A673 (cell line): ENCODE data around the gene SMARCC1. TPM values are rescaled to one million over a fixed set of nuclear protein-coding genes. Genes with fewer than 3 reads are reported as not detected.
"Not testable (repeated sequence)": the region's sequence is repeated elsewhere in the genome, so short reads cannot be mapped to it uniquely, and the experiment has no call there.

ENCODE experiments used
- BruUV-seq: library from RNA; stranded (reverse); fragments of 400-500 nt; replicated peaks from 2 replicates; lab custom pipeline; 2021; lab: Mats Ljungman, UMichigan
- CTCF ChIA-PET: fragments of 300-600 bp; sonication (Branson Sonifier 250); formaldehyde crosslinking; loops from one replicate; lab custom pipeline; 2022; ENCODE audit warnings: antibody characterized with exemption; lab: Charles Lee
- POLR2A ChIA-PET: fragments of 300-600 bp; sonication (Branson Sonifier 250); formaldehyde crosslinking; loops from one replicate; lab custom pipeline; 2022; ENCODE audit warnings: antibody characterized with exemption; ENCODE audit not compliant: low non-redundant PET; lab: Charles Lee
- DNase-seq: peaks from one replicate; pipeline ENCODE4 v3.0.0-alpha.2; 2015; ENCODE audit warnings: low spot score
- H3K27ac ChIP-seq: fragments of 200-600 bp; sonication (generic); 2 replicates; pipeline ENCODE4 v1.5.1; 2016; ENCODE audit warnings: mixed run types, low read depth, mild to moderate bottlenecking, mixed read lengths, antibody characterized with exemption, low read length; ENCODE audit not compliant: poor library complexity, severe bottlenecking
- H3K27me3 ChIP-seq: fragments of 200-600 bp; sonication (generic); replicated peaks from 2 replicates; pipeline ENCODE4 v1.6.1; 2017; ENCODE audit warnings: mixed run types, low read depth, mild to moderate bottlenecking, mixed read lengths, antibody characterized with exemption, low read length; ENCODE audit not compliant: insufficient read depth, poor library complexity
- H3K36me3 ChIP-seq: fragments of 200-600 bp; sonication (generic); 2 replicates; pipeline ENCODE4 v1.6.1; 2016; ENCODE audit warnings: mixed run types, mild to moderate bottlenecking, mixed read lengths, antibody characterized with exemption, low read length; ENCODE audit not compliant: insufficient read depth, poor library complexity, severe bottlenecking
- H3K4me1 ChIP-seq: fragments of 200-600 bp; sonication (generic); 2 replicates; pipeline ENCODE4 v1.6.1; 2017; ENCODE audit warnings: mixed run types, mild to moderate bottlenecking, mixed read lengths, antibody characterized with exemption, low read length; ENCODE audit not compliant: insufficient read depth, poor library complexity, severe bottlenecking
- H3K4me3 ChIP-seq: fragments of 200-600 bp; sonication (generic); 2 replicates; pipeline ENCODE4 v1.5.1; 2016; ENCODE audit warnings: low read depth, mixed run types, mild to moderate bottlenecking, mixed read lengths, low read length; ENCODE audit not compliant: poor library complexity, severe bottlenecking
- H3K9me3 ChIP-seq: fragments of 200-600 bp; sonication (generic); 2 replicates; pipeline ENCODE4 v1.6.1; 2016; ENCODE audit warnings: mixed run types, low read depth, mild to moderate bottlenecking, mixed read lengths, antibody characterized with exemption, low read length; ENCODE audit not compliant: poor library complexity, severe bottlenecking
- EZH2 ChIP-seq: fragments of 200-600 bp; sonication (generic); IDR thresholded peaks from 2 replicates; pipeline ENCODE4 v1.6.1; 2017; ENCODE audit warnings: borderline replicate concordance, low read depth, mild to moderate bottlenecking, mixed read lengths, antibody characterized with exemption, low read length; ENCODE audit not compliant: poor library complexity, severe bottlenecking
- intact Hi-C: fragments of 100-400 bp; cut with micrococcal nuclease; formaldehyde crosslinking; loops from one replicate; pipeline ENCODE4 v1.10.0; 2022; ENCODE audit not compliant: unreplicated experiment
- total RNA-seq: library from RNA; stranded (reverse); gene quantifications from 2 replicates; pipeline ENCODE4 v1.2.3, GENCODE V29; 2021
- TF ChIP-seq, protein P1 (sequence below): fragments of 300-800, 200-600 bp; sonication (generic); conservative IDR thresholded peaks from 2 replicates; pipeline ENCODE4 v1.5.1; 2017; ENCODE audit warnings: low read depth, mild to moderate bottlenecking, antibody characterized with exemption, low read length, moderate library complexity, mixed read lengths

Gene SMARCC1
- total RNA-seq, 1 experiment from 2014 or later: 126 TPM

DNA sequence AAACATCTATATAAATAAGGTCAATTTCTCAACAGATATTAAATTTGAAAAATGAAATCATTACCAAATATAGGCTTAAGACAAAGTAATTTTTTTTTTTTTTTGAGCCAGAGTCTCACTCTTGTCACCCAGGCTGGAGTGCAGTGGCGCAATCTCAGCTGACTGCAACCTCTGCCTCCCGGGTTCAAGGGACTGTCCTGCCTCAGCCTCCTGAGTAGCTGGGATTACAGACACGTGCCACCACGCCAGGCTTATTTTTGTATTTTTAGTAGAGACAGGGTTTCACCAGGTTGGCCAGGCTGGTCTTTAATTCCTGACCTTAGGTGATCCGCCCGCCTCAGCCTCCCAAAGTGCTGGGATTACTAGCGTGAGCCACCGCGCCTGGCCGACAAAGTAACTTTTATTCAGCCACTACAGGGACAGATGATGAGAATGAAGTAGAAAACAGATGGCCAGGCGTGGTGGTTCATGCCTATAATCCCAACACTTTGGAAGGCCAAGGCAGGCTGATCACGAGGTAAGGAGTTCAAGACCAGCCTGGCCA, 30.8 kb downstream of the SMARCC1 start:
- H3K4me1 ChIP-seq, intact Hi-C loops, H3K36me3 ChIP-seq, H3K4me3 ChIP-seq, BruUV-seq, POLR2A ChIA-PET, H3K27ac ChIP-seq, H3K27me3 ChIP-seq, CTCF ChIA-PET, H3K9me3 ChIP-seq, DNase-seq: not testable (repeated sequence)

- TF ChIP-seq, protein P1, sequence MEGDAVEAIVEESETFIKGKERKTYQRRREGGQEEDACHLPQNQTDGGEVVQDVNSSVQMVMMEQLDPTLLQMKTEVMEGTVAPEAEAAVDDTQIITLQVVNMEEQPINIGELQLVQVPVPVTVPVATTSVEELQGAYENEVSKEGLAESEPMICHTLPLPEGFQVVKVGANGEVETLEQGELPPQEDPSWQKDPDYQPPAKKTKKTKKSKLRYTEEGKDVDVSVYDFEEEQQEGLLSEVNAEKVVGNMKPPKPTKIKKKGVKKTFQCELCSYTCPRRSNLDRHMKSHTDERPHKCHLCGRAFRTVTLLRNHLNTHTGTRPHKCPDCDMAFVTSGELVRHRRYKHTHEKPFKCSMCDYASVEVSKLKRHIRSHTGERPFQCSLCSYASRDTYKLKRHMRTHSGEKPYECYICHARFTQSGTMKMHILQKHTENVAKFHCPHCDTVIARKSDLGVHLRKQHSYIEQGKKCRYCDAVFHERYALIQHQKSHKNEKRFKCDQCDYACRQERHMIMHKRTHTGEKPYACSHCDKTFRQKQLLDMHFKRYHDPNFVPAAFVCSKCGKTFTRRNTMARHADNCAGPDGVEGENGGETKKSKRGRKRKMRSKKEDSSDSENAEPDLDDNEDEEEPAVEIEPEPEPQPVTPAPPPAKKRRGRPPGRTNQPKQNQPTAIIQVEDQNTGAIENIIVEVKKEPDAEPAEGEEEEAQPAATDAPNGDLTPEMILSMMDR: no peak
- no peak for TF ChIP-seq EZH2
- BruUV-seq: no TSS peak
- Histone ChIP-seq H3K4me3 (no peak overlapping the region), H3K4me1 (no peaks in the 10 kb centered on the region), H3K36me3 (peaks cover 13% of the 10 kb centered on the region), H3K27me3 (no peaks in the 10 kb centered on the region), H3K27ac (no peak overlapping the region), H3K9me3 (no peaks in the 10 kb centered on the region)
- POLR2A ChIA-PET: interaction anchor here (0.5 kb wide), 1 partner anchor 54 kb away, joined by 4 read pairs; no protein-coding TSS in a partner anchor
- intact Hi-C loops: no loop called here
- CTCF ChIA-PET: no interaction called here
- DNase-seq: no peak
Observed at GRCh38 chr3:47747558-47747957, 34.1 kb downstream of the SMARCC1 start.

GRCh38 chr3:47746264-47746663, 35.4 kb downstream of the SMARCC1 start:
- no peaks in the 10 kb centered on the region for H3K9me3 ChIP-seq
- intact Hi-C loops: no loop called here
- H3K27me3 ChIP-seq: no peaks in the 10 kb centered on the region
- no TSS peak for BruUV-seq
- ChIA-PET POLR2A (no interaction called here), CTCF (no interaction called here)
- peaks cover 13% of the 10 kb centered on the region for H3K36me3 ChIP-seq
- no peak overlapping the region for H3K4me3 ChIP-seq
- no peaks in the 10 kb centered on the region for H3K4me1 ChIP-seq
- no peak for DNase-seq
- no peak for TF ChIP-seq EZH2
- TF ChIP-seq, protein P1: no peak
- no peak overlapping the region for H3K27ac ChIP-seq

- no TSS peak for BruUV-seq
- no peak overlapping the region for H3K4me3 ChIP-seq
- H3K9me3 ChIP-seq: no peaks in the 10 kb centered on the region
- no peak overlapping the region for H3K27ac ChIP-seq
- CTCF ChIA-PET: no interaction called here
- POLR2A ChIA-PET: no interaction called here
- TF ChIP-seq, protein P1: no peak
- no peak for TF ChIP-seq EZH2
- peaks cover 17% of the 10 kb centered on the region for H3K36me3 ChIP-seq
- no peak for DNase-seq
- no peaks in the 10 kb centered on the region for H3K27me3 ChIP-seq
- H3K4me1 ChIP-seq: no peaks in the 10 kb centered on the region
- intact Hi-C loops: no loop called here
Observed at GRCh38 chr3:47743855-47744254, 37.8 kb downstream of the SMARCC1 start.

DNA sequence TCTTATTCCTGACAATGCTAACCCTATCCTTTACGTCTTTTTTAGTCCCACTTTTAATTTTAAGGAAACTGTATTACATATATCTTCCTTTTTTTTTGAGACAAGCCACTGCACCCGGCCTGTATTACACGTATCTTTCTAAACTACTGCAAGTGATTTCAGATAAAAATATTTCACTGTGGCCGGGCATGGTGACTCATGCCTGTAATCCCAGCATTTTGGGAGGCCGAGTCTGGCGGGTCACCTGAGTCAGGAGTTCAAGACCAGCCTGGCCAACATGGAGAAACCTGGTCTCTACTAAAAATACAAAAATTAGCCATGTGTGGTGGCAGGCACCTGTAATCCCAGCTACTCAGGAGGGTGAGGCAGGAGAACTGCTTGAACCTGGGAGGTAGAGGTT, 38.3 kb downstream of the SMARCC1 start:
- DNase-seq, H3K27ac ChIP-seq, H3K27me3 ChIP-seq, H3K4me3 ChIP-seq, POLR2A ChIA-PET, CTCF ChIA-PET, intact Hi-C loops, H3K4me1 ChIP-seq, BruUV-seq, H3K9me3 ChIP-seq: not testable (repeated sequence)
- peaks cover 17% of the 10 kb centered on the region for H3K36me3 ChIP-seq
